Anterior cingulate cortex (tissue), 58 donors: ENCODE results near the gene MT4.
A peak's percentile ranks its signal among the peaks of the same experiment; 100 is the strongest.

Experiments
- DNase-seq, 58 donors: peaks; one replicate each; lab custom pipeline; 2025; lab: John Stamatoyannopoulos, UW

Gene MT4

DNA sequence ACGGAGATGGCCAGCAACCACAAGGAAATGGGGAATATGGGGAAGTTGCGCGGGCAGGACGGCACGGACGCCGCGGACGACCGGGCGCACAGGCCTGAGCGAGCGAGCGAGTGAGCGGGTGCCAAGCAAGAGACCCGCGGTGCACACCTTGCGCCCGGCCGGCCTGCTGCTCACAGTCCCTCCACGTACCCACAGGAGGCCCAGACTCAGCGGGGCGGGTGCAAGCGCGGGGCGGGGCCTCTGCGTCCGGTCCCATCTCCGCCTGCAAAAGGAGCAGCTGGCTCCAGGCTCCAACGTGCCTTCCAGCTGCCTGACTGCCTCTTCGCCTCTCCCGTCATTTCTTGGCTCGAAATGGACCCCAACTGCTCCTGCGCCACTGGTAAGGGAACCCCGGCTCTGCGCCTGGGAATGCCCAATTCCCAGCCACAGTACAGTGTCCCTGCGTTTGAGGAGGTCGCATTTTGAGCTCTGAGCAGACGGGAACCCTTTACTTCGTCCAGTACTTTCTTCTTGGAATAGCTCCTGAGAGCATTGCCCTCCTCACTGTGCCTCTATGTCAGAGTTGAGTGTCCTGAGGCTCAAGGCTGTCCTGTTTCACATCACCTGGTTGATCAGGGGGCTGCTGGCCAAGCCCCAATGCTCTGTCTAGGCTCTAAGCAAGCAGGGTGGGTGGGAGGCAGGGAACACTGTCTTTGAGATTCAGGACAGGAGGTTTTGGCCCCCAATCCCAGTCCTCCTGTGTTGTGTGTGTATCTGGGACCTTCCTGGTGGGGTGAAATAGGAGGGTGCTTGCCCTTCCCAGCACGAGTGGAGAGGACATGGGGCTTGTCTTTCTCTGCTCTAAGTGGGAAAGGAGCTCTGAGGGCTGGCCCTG, 52.6 kb downstream of the MT4 start:
- DNase-seq: peak in 23 of 58 donors; percentile 11 to 68 (median 35)

DNA sequence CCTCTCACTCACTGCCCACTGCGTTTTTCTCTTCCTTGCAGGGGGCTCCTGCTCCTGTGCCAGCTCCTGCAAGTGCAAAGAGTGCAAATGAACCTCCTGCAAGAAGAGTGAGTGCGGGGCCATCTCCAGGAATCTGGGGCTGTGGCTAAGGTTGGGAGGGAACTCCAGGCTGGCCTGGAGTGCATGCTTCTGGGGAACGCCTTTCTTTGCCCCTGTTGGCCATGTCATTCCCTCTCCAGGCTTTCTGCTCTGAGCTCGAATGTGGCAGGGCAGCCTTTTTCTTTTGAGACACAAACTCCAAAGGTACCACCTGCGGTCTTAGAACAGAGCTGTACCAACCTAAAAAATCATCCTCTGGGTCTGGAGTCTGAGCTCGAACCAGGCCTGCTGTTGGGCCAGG, 53.3 kb downstream of the MT4 start:
- DNase-seq: no peak
